ENCODE measurements around the gene ZNF516. TPM values are rescaled to one million over a fixed set of nuclear protein-coding genes. Genes with fewer than 3 reads are reported as not detected.

Gene ZNF516
- total and polyA plus RNA-seq, 9 donors, result 13.5 to 110 (median 95.2) TPM

GRCh38 chr18:76466410-76466991 lies 28.5 kb downstream of the ZNF516 start:
- peak in 3 of 5 donors; percentile 8 to 36 (median 21) for DNase-seq
- TF ChIP-seq EP300 (IDR thresholded peaks at IDR 0.05) (no peak), CTCF (IDR thresholded peaks at IDR 0.05) (no peak), POLR2A (IDR thresholded peaks at IDR 0.05) (no peak)
- peaks cover 21% of the 10 kb centered on the region for H3K4me1 ChIP-seq (ENCODE audit: insufficient read depth)
- no peaks in the 10 kb centered on the region for H3K36me3 ChIP-seq
- H3K27ac ChIP-seq, result no peak overlapping the region
- H3K27me3 ChIP-seq, result no peaks in the 10 kb centered on the region
- no peaks in the 10 kb centered on the region for H3K9me3 ChIP-seq
- intact Hi-C loops (cut with DNase I), result no loop called here
- no peak overlapping the region for H3K4me3 ChIP-seq
- WGBS, 3 donors, result 91 to 94% (median 92%) methylated on average over 20 of the region's 20 CpGs

DNA sequence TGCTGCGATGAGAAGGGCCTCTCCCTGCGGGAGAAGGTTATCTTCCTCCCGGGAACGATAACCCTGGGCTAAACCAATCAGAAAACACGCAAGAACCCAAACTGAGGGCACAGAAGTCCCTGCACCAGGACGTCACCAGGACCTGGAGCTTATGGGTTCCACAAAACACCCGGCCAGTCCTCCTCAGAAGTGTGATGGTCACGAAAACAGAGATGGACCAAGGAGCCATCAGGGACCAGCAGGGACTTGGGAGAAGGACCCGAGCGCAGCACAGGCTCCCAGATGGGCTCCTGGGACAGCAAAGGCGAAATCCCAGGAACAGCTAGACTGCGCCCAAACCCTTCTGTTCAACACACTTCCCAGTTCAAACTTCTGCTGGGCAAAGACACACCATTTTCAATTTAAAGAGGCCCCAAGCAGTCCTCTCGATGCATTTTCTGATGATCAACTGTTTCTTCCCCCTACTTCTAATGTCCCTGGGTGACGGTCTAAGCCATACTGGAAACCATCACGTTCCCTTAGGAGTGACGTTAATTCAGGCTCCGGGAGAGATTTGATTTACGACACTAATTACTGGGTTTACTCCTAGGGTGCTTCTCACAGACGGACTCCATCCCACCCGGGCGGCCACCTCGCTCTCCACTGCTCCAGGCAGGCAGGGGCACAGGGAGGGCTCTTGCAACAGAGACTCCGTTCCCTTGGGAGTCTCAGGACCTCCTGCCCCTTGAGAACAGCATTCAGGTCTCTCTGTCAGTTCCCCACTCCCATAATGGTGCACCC lies 29.2 kb downstream of the ZNF516 start:
- no peak for DNase-seq
- Histone ChIP-seq H3K4me1 (ENCODE audit: insufficient read depth) (peaks cover 19% of the 10 kb centered on the region), H3K27me3 (no peaks in the 10 kb centered on the region), H3K27ac (no peak overlapping the region), H3K9me3 (no peaks in the 10 kb centered on the region), H3K4me3 (no peak overlapping the region), H3K36me3 (no peaks in the 10 kb centered on the region)
- 79 to 82% (median 81%) methylated on average over 23 of the region's 23 CpGs for WGBS, 3 donors
- TF ChIP-seq CTCF (IDR thresholded peaks at IDR 0.05) (no peak), POLR2A (IDR thresholded peaks at IDR 0.05) (no peak), EP300 (IDR thresholded peaks at IDR 0.05) (no peak)
- intact Hi-C loops (cut with DNase I), result no loop called here

DNA sequence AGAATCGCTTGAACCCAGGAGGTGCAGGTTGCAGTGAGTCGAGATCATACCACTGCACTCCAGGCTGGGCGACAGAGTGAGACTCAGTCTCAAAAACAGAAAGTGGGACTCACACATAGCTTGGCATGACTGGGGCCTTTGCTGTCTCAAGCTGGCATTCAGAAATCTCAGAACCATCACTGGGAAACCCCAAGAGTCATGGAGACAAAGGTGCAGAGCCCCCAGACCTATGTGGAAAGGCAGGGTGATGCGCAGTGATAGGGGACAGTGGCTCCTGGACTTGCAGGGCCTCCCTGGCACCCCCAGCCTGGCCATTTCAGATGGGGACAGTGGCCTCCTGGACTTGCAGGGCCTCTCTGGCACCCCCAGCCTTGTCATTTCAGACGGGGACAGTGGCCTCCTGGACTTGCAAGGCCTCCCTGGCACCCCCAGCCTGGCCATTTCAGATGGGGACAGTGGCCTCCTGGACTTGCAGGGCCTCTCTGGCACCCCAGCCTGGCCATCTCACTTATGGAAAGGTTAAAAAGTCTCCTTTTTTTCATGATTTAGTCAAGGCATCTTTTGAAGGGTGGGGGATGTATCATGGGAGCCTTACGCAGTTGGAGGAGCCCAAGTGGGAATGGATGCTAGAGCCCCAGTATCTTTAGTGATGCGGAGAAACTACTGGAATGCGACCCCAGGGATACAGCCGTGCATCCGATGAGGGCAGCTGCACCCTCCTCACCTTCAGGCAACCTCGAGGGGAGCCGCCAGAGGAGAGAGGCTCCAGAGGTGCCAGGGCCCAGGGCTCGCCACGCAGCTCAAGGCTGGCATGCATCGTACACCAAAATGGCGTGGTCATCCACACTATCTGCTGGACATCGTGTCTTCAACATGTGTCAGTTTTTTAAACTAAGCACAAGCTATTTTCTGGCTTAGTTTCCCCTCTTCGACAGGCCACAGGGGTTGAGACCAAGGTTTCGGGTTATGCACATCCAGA lies 30.5 kb downstream of the ZNF516 start:
- intact Hi-C loops (cut with DNase I), result no loop called here
- H3K4me3 ChIP-seq, result no peak overlapping the region
- H3K27ac ChIP-seq, result no peak overlapping the region
- peaks cover 21% of the 10 kb centered on the region for H3K4me1 ChIP-seq (ENCODE audit: insufficient read depth)
- WGBS, 3 donors, result 88 to 92% (median 88%) methylated on average over 19 of the region's 19 CpGs
- H3K9me3 ChIP-seq, result no peaks in the 10 kb centered on the region
- DNase-seq, result no peak
- H3K36me3 ChIP-seq, result no peaks in the 10 kb centered on the region
- no peak for TF ChIP-seq EP300 (IDR thresholded peaks at IDR 0.05)
- peak; percentile 10 for TF ChIP-seq POLR2A (IDR thresholded peaks at IDR 0.05)
- no peaks in the 10 kb centered on the region for H3K27me3 ChIP-seq

DNA sequence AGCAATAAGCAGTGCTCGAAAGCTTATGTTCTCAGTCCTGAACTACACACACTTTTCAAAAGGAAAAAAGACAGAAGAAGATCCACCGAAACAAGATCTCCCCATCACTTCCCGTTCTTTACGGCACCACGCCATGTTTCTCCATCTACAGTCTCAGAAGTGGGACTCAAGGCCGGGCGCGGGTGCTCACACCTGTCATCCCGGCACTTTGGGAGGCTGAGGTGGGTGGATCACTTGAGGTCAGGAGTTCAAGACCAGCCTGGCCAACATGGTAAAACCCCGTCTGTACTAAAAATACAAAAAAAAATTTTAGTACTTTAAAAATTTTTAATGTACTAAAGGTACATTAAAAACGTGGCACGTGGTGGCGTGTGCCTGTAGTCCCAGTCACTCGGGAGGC lies 31.2 kb downstream of the ZNF516 start:
- no peak for TF ChIP-seq CTCF (IDR thresholded peaks at IDR 0.05)
- TF ChIP-seq POLR2A (IDR thresholded peaks at IDR 0.05), result no peak
- TF ChIP-seq EP300 (IDR thresholded peaks at IDR 0.05), result no peak
- DNase-seq, result no peak
- H3K9me3 ChIP-seq, result no peaks in the 10 kb centered on the region
- H3K4me3 ChIP-seq, result no peak overlapping the region
- no peaks in the 10 kb centered on the region for H3K36me3 ChIP-seq
- peaks cover 28% of the 10 kb centered on the region for H3K4me1 ChIP-seq (ENCODE audit: insufficient read depth)
- 83 to 92% (median 86%) methylated on average over 14 of the region's 14 CpGs for WGBS, 3 donors
- intact Hi-C loops (cut with DNase I), result no loop called here
- no peak overlapping the region for H3K27ac ChIP-seq
- H3K27me3 ChIP-seq, result no peaks in the 10 kb centered on the region
